CD14-positive monocyte (primary cell): Measurements from ENCODE around the gene ZNF281. TPM values are rescaled to one million over a fixed set of nuclear protein-coding genes. Genes with fewer than 3 reads are reported as not detected.
"Not testable (repeated sequence)": the region's sequence is repeated elsewhere in the genome, so short reads cannot be mapped to it uniquely, and the experiment has no call there.

Experiments
- DNase-seq, 3 donors: peaks; one replicate each; pipeline ENCODE4 v3.0.0-alpha.2; 2011 to 2022
- H2AFZ ChIP-seq: 2 replicates; pipeline ENCODE4 v1.6.0; 2012; ENCODE audit warnings: mild to moderate bottlenecking, low read depth, low read length, inconsistent platforms; ENCODE audit not compliant: insufficient read depth, poor library complexity, severe bottlenecking
- H3K27ac ChIP-seq, 2 donors: 1 replicate in 1 of 2; 2 replicates in 1 of 2; pipeline ENCODE4 v1.5.1; 2012 to 2013; ENCODE audit warnings: low read length in 2 of 2, control low read depth in 1 of 2, inconsistent platforms in 1 of 2, low read depth in 1 of 2, mild to moderate bottlenecking in 1 of 2
- H3K27me3 ChIP-seq, 2 donors: one replicate each; pipeline versions ENCODE4 v1.6.0 to v1.6.1; 2011 to 2013; ENCODE audit warnings: low read length in 2 of 2; ENCODE audit not compliant: control insufficient read depth in 2 of 2, insufficient read depth in 2 of 2
- H3K36me3 ChIP-seq, 2 donors: replicated peaks in 1 of 2; 1 replicate in 1 of 2; 2 replicates in 1 of 2; pipeline versions ENCODE4 v1.5.1 to v1.6.1; 2012 to 2013; ENCODE audit warnings: low read length in 2 of 2, control low read depth in 1 of 2, inconsistent platforms in 1 of 2, mild to moderate bottlenecking in 1 of 2; ENCODE audit not compliant: insufficient read depth in 2 of 2, control insufficient read depth in 1 of 2
- H3K4me1 ChIP-seq, 2 donors: 1 replicate in 1 of 2; 2 replicates in 1 of 2; pipeline versions ENCODE4 v1.5.1 to v1.6.1; 2012 to 2013; ENCODE audit warnings: low read length in 2 of 2, control low read depth in 1 of 2, inconsistent platforms in 1 of 2, mild to moderate bottlenecking in 1 of 2, moderate library complexity in 1 of 2; ENCODE audit not compliant: insufficient read depth in 2 of 2, control insufficient read depth in 1 of 2
- H3K4me2 ChIP-seq: replicated peaks from 2 replicates; pipeline ENCODE3; 2012; ENCODE audit warnings: low read length, moderate library complexity, mild to moderate bottlenecking; ENCODE audit not compliant: poor library complexity, severe bottlenecking; ENCODE audit errors: extremely low read depth
- H3K4me3 ChIP-seq, 3 experiments: fragments of 200-600 bp in 1 of 3; sonication (generic) in 1 of 3; replicated peaks in 1 of 3; 1 replicate in 2 of 3; 2 replicates in 1 of 3; pipeline ENCODE4 v1.5.1; 2011 to 2013; ENCODE audit warnings: low read length in 3 of 3, mild to moderate bottlenecking in 3 of 3, control low read depth in 2 of 3, low read depth in 2 of 3, inconsistent platforms in 1 of 3, moderate library complexity in 1 of 3
- H3K79me2 ChIP-seq: 2 replicates; pipeline ENCODE4 v1.6.0; 2012; ENCODE audit warnings: mild to moderate bottlenecking, control low read depth, inconsistent platforms, low read length, moderate library complexity; ENCODE audit not compliant: insufficient read depth
- H3K9ac ChIP-seq: 2 replicates; pipeline ENCODE4 v1.6.0; 2017; ENCODE audit warnings: low read length, mild to moderate bottlenecking; ENCODE audit not compliant: insufficient read depth, poor library complexity, severe bottlenecking
- H3K9me3 ChIP-seq, 2 donors: replicated peaks in 1 of 2; 1 replicate in 1 of 2; 2 replicates in 1 of 2; pipeline versions ENCODE4 v1.5.1 to v1.6.1; 2012 to 2013; ENCODE audit warnings: low read length in 2 of 2, control low read depth in 1 of 2; ENCODE audit not compliant: control insufficient read depth in 1 of 2, insufficient read depth in 1 of 2
- H4K20me1 ChIP-seq: 2 replicates; pipeline ENCODE4 v1.6.0; 2012; ENCODE audit warnings: mild to moderate bottlenecking, low read length, control low read depth, moderate library complexity; ENCODE audit not compliant: insufficient read depth
- H3K27ac Mint-ChIP-seq, 7 donors: one replicate each; pipeline ENCODE4 v1.8.0; 2020; ENCODE audit warnings: mild to moderate bottlenecking in 7 of 7, mixed read lengths in 7 of 7, moderate library complexity in 6 of 7, inconsistent platforms in 2 of 7
- H3K27me3 Mint-ChIP-seq, 3 donors: one replicate each; pipeline ENCODE4 v1.8.0; 2021 to 2022; ENCODE audit warnings: low read depth in 3 of 3, mild to moderate bottlenecking in 3 of 3, mixed read lengths in 3 of 3, moderate library complexity in 3 of 3, inconsistent platforms in 1 of 3
- H3K36me3 Mint-ChIP-seq, 2 donors: one replicate each; pipeline ENCODE4 v1.8.0; 2020; ENCODE audit warnings: mixed read lengths in 2 of 2, inconsistent platforms in 1 of 2, mild to moderate bottlenecking in 1 of 2
- H3K4me1 Mint-ChIP-seq: one replicate; pipeline ENCODE4 v1.8.0; 2020; ENCODE audit warnings: mild to moderate bottlenecking, mixed read lengths
- H3K4me3 Mint-ChIP-seq, 2 donors: one replicate each; pipeline ENCODE4 v1.8.0; 2020; ENCODE audit warnings: mild to moderate bottlenecking in 2 of 2, mixed read lengths in 2 of 2, moderate library complexity in 1 of 2
- H3K9me3 Mint-ChIP-seq, 7 donors: one replicate each; pipeline ENCODE4 v1.8.0; 2020 to 2022; ENCODE audit warnings: mixed read lengths in 7 of 7, mild to moderate bottlenecking in 6 of 7, moderate library complexity in 6 of 7, inconsistent platforms in 2 of 7
- WGBS: methylation state at CpG from one replicate; pipeline ENCODE4 v1.1.5; 2013; ENCODE audit warnings: missing lambda C conversion rate; ENCODE audit not compliant: insufficient coverage; 5-methylcytosine and 5-hydroxymethylcytosine counted together
- intact Hi-C, 2 donors: fragments of 100-400 bp; cut with micrococcal nuclease; formaldehyde crosslinking; loops; one replicate each; pipeline versions ENCODE4 v1.15.0 to v1.15.1; 2023
- polyA plus RNA-seq, 3 donors: library from polyadenylated mRNA; depleted of rRNA in 1 of 3; unstranded in 2 of 3; stranded (reverse) in 1 of 3; fragments of 300-500 nt in 2 of 3; fragments of >200 nt in 1 of 3; fragmentation: Illumina TruSeq in 2 of 3; gene quantifications; 1 replicate in 2 of 3; 2 replicates in 1 of 3; pipeline ENCODE4 v1.2.3, GENCODE V29; 2012 to 2021
- TF ChIP-seq, protein P1 (sequence below): fragments of 200-600 bp; IDR thresholded peaks from one replicate; pipeline ENCODE4 v1.8.0; 2022; ENCODE audit warnings: antibody characterized with exemption, mild to moderate bottlenecking

Gene ZNF281
- polyA plus RNA-seq, 3 donors: 10.5 to 30.6 (median 26.6) TPM

DNA sequence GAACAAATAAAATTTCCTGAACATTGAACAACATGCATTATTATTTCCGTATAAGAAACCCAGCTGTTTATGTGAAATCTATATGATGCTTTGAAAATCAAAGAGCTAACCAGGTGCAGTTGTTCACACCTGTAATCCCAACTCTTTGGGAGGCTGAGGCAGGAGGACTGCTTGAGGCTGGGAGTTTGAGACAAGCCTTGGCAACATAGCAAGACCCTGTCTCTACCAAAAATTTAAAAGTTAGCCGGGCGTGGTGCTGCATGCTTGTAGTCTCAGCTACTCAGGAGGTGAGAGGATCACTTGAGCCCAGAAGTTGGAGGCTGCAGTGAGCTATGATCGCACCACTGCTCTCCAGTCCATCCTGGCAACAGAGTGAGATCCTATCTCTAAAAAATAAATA lies 4.8 kb upstream of the ZNF281 start:
- H4K20me1 ChIP-seq: no peaks in the 10 kb centered on the region
- no peaks in the 10 kb centered on the region for H3K36me3 ChIP-seq
- Mint-ChIP-seq H3K27me3 (peaks cover 0 to 2% (median 1%) of the 10 kb centered on the region in 3 donors), H3K4me3 (no peak overlapping the region), H3K4me1 (peaks cover 28% of the 10 kb centered on the region), H3K36me3 (no peaks in the 10 kb centered on the region), H3K9me3 (peaks cover 0 to 2% (median 0%) of the 10 kb centered on the region in 7 donors), H3K27ac (no peak overlapping the region)
- TF ChIP-seq, protein P1, sequence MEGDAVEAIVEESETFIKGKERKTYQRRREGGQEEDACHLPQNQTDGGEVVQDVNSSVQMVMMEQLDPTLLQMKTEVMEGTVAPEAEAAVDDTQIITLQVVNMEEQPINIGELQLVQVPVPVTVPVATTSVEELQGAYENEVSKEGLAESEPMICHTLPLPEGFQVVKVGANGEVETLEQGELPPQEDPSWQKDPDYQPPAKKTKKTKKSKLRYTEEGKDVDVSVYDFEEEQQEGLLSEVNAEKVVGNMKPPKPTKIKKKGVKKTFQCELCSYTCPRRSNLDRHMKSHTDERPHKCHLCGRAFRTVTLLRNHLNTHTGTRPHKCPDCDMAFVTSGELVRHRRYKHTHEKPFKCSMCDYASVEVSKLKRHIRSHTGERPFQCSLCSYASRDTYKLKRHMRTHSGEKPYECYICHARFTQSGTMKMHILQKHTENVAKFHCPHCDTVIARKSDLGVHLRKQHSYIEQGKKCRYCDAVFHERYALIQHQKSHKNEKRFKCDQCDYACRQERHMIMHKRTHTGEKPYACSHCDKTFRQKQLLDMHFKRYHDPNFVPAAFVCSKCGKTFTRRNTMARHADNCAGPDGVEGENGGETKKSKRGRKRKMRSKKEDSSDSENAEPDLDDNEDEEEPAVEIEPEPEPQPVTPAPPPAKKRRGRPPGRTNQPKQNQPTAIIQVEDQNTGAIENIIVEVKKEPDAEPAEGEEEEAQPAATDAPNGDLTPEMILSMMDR: no peak
- no peak overlapping the region for H3K9ac ChIP-seq
- H3K27me3 ChIP-seq: no peaks in the 10 kb centered on the region
- no peak for DNase-seq
- H3K27ac ChIP-seq: no peak overlapping the region
- peaks cover 1% of the 10 kb centered on the region for H3K79me2 ChIP-seq
- intact Hi-C loops: no loop called here
- no peak overlapping the region for H3K4me2 ChIP-seq
- H3K9me3 ChIP-seq: no peaks in the 10 kb centered on the region
- H3K4me1 ChIP-seq: peaks cover 11 to 14% of the 10 kb centered on the region in 2 donors
- WGBS: 100% methylated on average over 1 of the region's 4 CpGs
- no peak overlapping the region for H2AFZ ChIP-seq
- no peak overlapping the region for H3K4me3 ChIP-seq

DNA sequence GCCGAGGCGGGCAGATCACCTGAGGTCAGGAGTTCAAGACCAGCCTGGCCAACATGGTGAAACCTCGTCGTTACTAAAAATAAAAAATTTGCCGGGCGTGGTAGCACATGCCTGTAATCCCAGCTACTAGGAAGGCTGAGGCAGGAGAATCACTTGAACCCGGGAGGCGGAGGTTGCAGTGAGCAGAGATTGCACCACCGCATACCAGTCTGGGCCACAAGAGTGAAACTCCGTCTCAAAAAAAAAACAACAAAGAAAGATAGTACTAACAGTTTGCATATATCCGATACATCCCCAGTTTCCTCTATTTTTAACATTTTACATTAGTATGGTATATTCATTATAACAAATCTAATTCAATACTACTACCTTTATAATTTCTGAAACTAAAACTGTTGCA lies 3.9 kb upstream of the ZNF281 start:
- H3K27me3 Mint-ChIP-seq, H3K36me3 ChIP-seq, intact Hi-C loops, DNase-seq, H3K9me3 Mint-ChIP-seq, H3K36me3 Mint-ChIP-seq, H3K9ac ChIP-seq, H3K9me3 ChIP-seq, H3K27me3 ChIP-seq, H3K4me2 ChIP-seq, H3K4me3 Mint-ChIP-seq, H3K4me3 ChIP-seq, H4K20me1 ChIP-seq, H2AFZ ChIP-seq, H3K27ac ChIP-seq: not testable (repeated sequence)
- peak overlapping the region in 1 of 7 donors; percentile 63 for H3K27ac Mint-ChIP-seq
- peaks cover 10% of the 10 kb centered on the region for H3K79me2 ChIP-seq
- 100% methylated on average over 2 of the region's 11 CpGs for WGBS
- peaks cover 15 to 20% of the 10 kb centered on the region in 2 donors for H3K4me1 ChIP-seq
- H3K4me1 Mint-ChIP-seq: peaks cover 33% of the 10 kb centered on the region
